ENCODE results near the gene SLC43A2. TPM values are rescaled to one million over a fixed set of nuclear protein-coding genes. Genes with fewer than 3 reads are reported as not detected.
A peak's percentile ranks its signal among the peaks of the same experiment; 100 is the strongest.

SLC43A2 gene
- total RNA-seq, 1 experiment from 2014 or later = 3.7 TPM

DNA sequence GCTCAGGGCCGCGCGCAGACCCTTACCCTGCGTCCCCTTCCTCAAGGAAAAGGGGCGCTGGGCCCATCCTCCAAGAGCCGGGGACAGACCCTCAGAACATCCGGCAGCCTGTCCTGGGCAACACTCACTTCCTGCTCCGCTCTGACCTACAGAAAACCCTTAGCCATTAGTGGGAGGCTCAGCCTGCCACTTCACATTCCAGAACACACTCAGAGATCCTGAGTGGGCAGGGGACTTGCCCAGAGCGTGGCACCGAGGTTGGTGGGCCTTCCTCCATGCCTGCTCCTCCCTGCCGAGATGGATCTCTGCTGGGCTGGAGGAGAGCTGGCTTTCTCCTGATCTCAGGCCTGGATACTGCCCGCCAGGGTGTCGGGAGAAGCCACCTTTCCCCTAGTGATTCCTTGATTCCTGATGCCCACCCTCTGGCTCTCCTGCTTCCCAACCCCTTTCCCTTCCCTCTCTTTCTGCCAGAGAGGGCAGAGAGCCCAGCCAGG lies 15.4 kb upstream of the SLC43A2 start:
- DNase-seq (ENCODE audit: low read depth) = no peak

DNA sequence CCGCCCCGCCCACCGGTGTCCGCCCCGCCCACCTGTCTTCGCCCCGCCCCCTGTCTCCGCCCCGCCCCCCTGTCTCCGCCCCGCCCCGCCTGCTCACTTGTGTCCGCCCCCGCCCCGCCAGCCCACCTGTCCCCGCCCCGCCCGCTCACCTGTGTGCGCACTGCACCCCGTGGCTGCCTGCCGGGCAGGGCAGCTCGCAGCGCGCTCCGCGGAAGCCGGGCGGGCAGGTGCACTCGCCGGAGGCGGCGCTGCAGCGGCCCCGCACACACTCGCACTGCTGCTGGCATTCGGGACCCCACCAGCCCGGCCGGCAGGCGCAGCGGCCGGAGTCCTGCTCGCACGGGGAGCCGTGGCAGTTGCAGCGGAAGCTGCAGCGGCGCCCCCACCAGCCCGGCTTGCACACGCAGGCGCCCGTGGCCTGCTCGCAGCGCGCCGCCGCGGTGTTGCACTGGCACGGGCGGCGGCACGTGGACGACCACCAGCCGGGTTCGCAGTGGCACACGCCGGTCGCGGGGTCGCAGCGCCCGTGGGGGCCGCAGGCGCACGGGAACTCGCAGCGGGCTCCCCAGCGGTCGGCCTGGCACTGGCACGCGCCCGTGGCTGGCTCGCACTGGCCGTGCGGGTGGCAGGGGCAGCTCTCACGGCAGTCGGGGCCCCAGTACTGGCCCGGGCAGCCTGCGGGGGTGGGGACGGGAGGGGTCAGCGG lies 14.8 kb upstream of the SLC43A2 start:
- no peak for DNase-seq (ENCODE audit: low read depth)

DNA sequence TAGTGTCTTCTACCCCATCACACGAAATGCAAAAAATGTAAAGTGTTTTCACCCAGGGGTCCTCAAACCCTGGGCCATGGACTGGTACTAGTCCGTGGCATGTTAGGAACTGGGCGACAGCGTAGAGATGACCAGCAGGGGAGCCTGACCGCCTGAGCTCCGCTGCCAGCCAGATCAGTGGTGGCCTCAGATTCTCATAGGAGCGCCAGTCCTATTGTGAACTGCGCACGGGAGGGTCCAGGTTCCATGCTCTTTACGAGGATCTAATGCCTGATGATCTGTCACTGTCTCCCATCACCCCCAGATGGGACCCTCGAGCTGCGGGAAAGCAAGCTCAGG lies 12.4 kb upstream of the SLC43A2 start:
- no peak for DNase-seq (ENCODE audit: low read depth)

DNA sequence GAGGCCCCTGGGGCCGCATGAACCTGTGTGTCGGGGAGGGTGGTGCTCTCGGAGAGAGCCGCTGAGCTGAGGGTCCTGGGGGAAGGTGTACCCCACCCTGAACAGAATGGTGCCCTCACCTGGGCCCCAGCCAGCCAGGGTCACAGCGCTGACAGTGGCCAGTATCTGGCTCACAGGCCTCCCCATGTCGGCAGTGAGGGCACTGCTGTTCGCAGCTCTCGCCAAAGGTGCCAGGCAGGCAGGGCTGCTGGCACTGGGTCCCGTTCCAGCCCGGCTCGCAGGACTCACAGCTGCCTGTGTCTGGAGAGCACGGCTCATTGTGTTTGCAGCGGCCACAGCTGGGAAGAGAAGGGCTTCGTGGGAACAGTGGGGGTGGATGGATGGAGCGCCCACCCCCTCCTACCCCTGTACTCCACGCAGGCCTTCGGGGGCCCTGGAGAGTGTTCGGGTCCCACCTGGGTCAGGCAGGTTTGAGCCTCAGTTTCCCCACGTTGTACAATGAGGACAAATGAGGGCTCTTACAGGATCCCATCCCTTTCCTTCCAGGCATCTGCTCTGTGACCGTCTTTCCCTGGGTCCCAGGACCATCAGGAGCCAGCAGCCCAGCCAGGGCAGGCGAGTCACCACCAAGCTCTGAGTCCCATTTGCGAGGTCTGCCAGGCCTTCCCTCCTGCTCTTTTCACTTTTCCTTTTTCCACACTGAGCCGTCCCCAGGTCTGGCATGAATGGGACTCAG lies 11.9 kb upstream of the SLC43A2 start:
- DNase-seq (ENCODE audit: low read depth) = no peak

- no peak for DNase-seq (ENCODE audit: low read depth)
Measured at GRCh38 chr17:1639549-1640180, 11.0 kb upstream of the SLC43A2 start.

DNA sequence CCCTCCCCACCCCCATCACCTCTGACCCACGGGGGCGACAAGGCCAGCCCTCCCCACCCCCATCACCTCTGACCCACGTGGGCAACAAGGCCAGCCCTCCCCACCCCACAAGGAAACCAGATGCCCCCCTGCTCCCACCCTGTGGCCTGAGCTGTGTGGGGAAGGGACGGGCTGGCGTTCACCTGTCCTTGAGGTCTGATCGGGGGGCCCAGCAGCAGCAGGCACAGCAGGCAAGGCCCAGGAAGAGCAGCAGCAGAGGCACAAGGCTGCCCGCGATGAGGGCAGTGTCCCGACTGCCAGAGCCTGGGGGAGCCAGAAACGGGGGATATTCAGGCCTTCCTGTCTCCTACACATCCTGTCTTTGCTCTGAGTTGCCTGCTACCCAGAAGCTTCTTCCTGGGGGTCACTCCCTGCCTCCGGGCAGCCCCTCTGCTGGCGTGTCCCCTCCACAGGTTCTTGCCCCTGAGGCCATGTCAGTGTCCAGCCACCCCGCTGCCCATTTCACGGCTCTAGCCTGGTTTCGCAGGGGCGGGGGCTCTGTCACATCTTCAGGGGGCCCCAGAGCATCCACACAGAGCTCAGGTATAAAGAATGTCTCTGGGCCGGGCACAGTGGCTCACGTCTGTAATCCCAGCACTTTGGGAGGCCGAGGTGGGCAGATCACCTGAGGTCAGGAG lies 10.1 kb upstream of the SLC43A2 start:
- no peak for DNase-seq (ENCODE audit: low read depth)

- DNase-seq (ENCODE audit: low read depth) = no peak
Measured at GRCh38 chr17:1638171-1638590, 9.5 kb upstream of the SLC43A2 start.

GRCh38 chr17:1636732-1637285 lies 8.2 kb upstream of the SLC43A2 start:
- no peak for DNase-seq (ENCODE audit: low read depth)

DNA sequence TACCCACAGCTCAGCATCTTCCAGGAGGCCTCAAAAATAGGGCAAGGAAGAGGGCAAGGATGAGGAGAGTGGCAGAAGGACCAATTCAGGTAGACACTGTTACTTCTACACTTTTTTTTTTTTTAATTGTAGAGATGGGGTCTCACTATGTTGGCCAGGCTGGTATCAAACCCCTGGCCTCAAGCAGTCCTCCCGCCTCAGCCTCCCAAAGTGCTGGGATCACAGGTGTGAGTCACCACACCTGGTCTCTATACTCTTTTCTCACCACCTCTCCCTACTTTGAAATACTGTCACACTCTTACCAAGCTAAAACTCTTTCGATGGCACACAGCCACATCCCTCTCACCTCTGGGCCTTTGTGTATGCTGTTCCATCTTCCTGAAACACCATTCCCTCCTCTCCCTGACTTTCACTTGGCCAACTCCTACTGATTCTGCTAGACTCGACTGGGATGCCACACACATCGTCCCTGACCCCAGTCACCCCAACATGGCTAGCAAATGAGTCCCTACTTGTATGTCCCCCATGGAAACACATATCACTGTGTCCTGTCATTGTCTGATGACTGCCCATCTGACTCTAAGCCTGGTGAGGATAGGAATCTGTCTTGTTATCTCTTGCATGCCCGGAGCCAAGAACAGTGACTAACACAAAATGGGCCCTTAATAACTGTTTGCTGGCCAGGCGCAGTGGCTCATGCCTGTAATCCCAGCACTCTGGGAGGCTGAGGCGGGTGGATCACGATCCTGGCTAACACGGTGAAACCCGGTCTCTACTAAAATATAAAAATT lies 7.2 kb upstream of the SLC43A2 start:
- no peak for DNase-seq (ENCODE audit: low read depth)

- DNase-seq (ENCODE audit: low read depth) = no peak
Measured at GRCh38 chr17:1634841-1635650, 6.4 kb upstream of the SLC43A2 start.

- DNase-seq (ENCODE audit: low read depth) = no peak
Measured at GRCh38 chr17:1630662-1631061, 2.0 kb upstream of the SLC43A2 start.

GRCh38 chr17:1629504-1630310 lies 1.1 kb upstream of the SLC43A2 start:
- DNase-seq (ENCODE audit: low read depth) = peak; percentile 50

GRCh38 chr17:1628856-1629503 lies 346 bp upstream of the SLC43A2 start:
- peak; percentile 91 for DNase-seq (ENCODE audit: low read depth)

GRCh38 chr17:1627182-1627981 lies 1.3 kb downstream of the SLC43A2 start:
- no peak for DNase-seq (ENCODE audit: low read depth)

- DNase-seq (ENCODE audit: low read depth) = no peak
Measured at GRCh38 chr17:1626333-1626732, 2.3 kb downstream of the SLC43A2 start.

- no peak for DNase-seq (ENCODE audit: low read depth)
Measured at GRCh38 chr17:1625581-1625980, 3.1 kb downstream of the SLC43A2 start.

DNA sequence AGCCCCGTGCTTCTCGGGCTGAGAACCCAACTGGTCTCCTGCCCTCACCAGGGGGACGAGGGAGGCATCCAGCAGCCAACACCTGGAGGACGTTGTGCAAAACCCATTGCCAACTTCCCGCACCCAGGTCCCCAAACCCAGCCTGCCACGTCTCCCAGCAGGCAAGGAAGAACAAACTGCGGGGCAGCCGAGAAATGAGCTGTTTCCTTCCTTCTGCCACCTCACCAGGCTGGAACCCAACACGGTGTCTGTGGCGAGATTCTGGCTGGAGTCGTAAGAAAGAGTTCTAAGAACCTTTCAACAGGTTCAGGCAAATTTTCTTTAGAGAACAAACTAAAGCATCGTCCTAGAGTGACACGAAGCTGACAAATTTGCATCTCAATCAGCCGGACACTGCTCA lies 3.6 kb downstream of the SLC43A2 start:
- no peak for DNase-seq (ENCODE audit: low read depth)

GRCh38 chr17:1624650-1625049 lies 4.0 kb downstream of the SLC43A2 start:
- no peak for DNase-seq (ENCODE audit: low read depth)

All from LHCN-M2 (cell line).